Stimulated activated memory B cell treated with anti-CD40 and anti-IgM and Interleukin-4, amounts not matched to agents 10 μg/mL and 1 μg/mL and 100 μg/mL, for 72 hours (primary cell): Measurements from ENCODE around the gene CMKLR1.

Experiments
- ATAC-seq: fragments of 150-1000 bp; cut with Tn5 transposase; 2 replicates; pipeline ENCODE4 v1.10.0; 2021
- H3K27ac Mint-ChIP-seq: one replicate; pipeline ENCODE4 v1.8.0; 2022; ENCODE audit warnings: mild to moderate bottlenecking, mixed read lengths
- H3K27me3 Mint-ChIP-seq: one replicate; pipeline ENCODE4 v1.8.0; 2022; ENCODE audit warnings: mixed read lengths
- H3K36me3 Mint-ChIP-seq: one replicate; pipeline ENCODE4 v1.8.0; 2022; ENCODE audit warnings: mixed read lengths
- H3K4me1 Mint-ChIP-seq: one replicate; pipeline ENCODE4 v1.8.0; 2022; ENCODE audit warnings: mixed read lengths
- H3K4me3 Mint-ChIP-seq: one replicate; pipeline ENCODE4 v1.8.0; 2022; ENCODE audit warnings: mild to moderate bottlenecking, moderate library complexity, mixed read lengths
- H3K9me3 Mint-ChIP-seq: one replicate; pipeline ENCODE4 v1.8.0; 2022; ENCODE audit warnings: mixed read lengths

CMKLR1 gene

DNA sequence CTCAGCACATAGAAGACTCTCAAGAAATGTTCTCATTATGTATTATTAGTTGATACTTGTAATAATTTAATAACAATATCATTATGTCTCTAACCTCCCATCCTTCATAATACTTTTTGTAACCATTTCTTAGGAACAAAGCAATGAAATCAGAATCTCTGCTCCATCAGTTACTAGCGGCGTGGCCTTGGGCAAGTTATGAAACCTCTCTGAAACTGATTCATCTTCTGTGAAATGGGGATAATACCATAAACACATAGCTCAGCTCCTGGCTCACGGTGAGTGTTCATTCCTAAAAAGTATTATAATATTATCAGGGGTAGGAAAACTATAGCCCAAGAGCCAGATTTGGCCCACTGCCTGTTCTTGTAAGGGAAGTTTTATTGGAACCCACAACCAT, 11.4 kb upstream of the CMKLR1 start:
- no peaks in the 10 kb centered on the region for H3K4me1 Mint-ChIP-seq
- no peaks in the 10 kb centered on the region for H3K36me3 Mint-ChIP-seq

GRCh38 chr12:108349278-108349688, 10.2 kb upstream of the CMKLR1 start:
- Mint-ChIP-seq H3K9me3 (peaks cover 2% of the 10 kb centered on the region), H3K4me3 (no peak overlapping the region), H3K36me3 (no peaks in the 10 kb centered on the region), H3K27ac (no peak overlapping the region), H3K27me3 (peaks cover 29% of the 10 kb centered on the region), H3K4me1 (no peaks in the 10 kb centered on the region)
- ATAC-seq, result no peak

More for the DNA sequence above, 11.4 kb upstream of the CMKLR1 start:
- Mint-ChIP-seq H3K27ac (no peak overlapping the region), H3K27me3 (peaks cover 29% of the 10 kb centered on the region), H3K4me3 (no peak overlapping the region), H3K9me3 (no peaks in the 10 kb centered on the region)
- no peak for ATAC-seq

DNA sequence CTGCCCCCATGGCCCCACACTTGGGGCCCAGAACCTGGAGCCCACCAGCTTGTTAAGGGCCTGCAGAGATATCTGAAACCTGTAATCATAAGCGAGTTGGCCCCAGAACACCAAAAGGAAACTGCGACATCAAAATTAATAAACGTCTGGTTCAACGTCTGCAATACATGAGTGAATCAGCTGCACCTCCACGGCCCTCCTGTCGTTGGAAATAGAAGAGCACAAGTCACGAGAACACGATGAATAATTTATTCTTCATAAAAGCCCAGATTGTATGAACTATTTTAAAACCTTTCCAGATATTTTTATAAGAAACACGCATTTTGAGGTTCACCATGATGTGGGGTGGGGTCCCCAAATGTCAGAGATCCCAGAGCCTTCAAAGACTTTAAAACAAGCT, 9.7 kb upstream of the CMKLR1 start:
- ATAC-seq, result no peak
- H3K9me3 Mint-ChIP-seq, result peaks cover 2% of the 10 kb centered on the region
- no peaks in the 10 kb centered on the region for H3K36me3 Mint-ChIP-seq
- H3K27me3 Mint-ChIP-seq, result peaks cover 29% of the 10 kb centered on the region
- no peak overlapping the region for H3K4me3 Mint-ChIP-seq
- H3K4me1 Mint-ChIP-seq, result no peaks in the 10 kb centered on the region
- no peak overlapping the region for H3K27ac Mint-ChIP-seq

DNA sequence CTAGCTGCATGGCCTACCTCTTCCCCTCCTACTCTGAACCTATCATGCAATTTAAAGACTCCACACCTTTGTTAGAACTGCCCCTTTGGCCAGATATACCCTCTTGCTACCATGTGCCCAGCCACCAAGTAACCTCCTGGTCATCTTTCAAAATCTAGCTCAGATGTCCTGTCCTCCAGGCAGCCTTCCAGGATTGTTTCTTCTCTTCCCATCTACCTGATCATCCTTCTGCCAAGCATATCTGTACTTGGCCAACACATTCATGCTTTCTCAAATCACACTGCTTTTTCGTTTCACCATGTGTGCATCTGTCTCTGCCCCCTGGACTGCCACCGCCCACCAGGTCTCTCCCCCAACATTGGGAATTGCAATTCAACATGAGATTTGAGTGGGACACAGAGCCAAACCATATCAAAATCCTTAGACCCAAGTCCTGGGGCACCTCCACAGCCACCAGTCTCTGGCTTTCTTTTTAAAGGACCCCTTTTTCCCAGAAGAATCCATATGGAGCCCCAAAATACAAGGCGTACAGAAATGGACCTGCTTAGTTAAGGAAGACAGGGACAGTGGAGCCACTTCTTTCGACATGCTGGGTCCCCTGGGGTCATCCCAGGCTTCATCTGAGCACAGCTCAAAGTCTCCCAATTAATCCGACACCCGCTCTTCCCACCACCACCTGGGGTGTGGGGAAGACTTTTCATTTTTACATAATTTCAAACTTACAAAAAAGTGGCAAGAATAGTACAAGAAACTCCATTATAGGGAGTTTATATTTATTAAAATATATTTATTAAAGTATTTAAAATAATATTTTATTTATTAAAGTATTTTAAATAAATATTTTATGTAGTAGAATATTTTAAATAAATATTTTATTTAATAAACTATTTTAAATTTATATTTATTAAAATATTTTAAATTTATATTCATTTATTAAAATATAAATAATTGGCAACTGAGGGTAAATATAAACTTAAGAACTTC, 7.9 kb upstream of the CMKLR1 start:
- Mint-ChIP-seq H3K36me3 (no peaks in the 10 kb centered on the region), H3K27ac (no peak overlapping the region), H3K9me3 (peaks cover 2% of the 10 kb centered on the region), H3K4me3 (no peak overlapping the region), H3K27me3 (peaks cover 29% of the 10 kb centered on the region), H3K4me1 (no peaks in the 10 kb centered on the region)
- no peak for ATAC-seq

GRCh38 chr12:108345716-108346633, 6.9 kb upstream of the CMKLR1 start:
- no peak for ATAC-seq
- H3K27me3 Mint-ChIP-seq, result peaks cover 39% of the 10 kb centered on the region
- H3K27ac Mint-ChIP-seq, result no peak overlapping the region
- H3K9me3 Mint-ChIP-seq, result peaks cover 2% of the 10 kb centered on the region
- no peaks in the 10 kb centered on the region for H3K36me3 Mint-ChIP-seq
- H3K4me3 Mint-ChIP-seq, result no peak overlapping the region
- no peaks in the 10 kb centered on the region for H3K4me1 Mint-ChIP-seq

DNA sequence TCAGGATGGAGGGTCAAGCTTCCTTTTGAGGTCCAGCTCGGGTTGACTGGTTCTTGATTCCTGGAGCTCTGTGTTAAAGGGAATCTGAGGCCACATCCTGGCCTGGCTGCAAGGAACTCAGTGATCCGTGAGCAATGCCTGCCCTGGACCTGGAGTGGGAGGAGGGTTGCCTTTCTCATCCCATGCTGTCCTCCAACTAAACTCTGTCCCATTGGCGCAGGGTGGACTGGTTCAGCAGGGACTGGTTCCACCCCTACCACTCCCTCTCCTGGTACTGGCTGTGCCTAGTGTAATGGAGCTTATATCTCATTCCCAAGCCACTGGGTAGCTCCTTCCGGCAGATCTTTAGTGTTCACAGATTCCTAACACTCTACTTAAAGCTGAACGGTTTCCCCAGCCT, 3.9 kb upstream of the CMKLR1 start:
- Mint-ChIP-seq H3K4me1 (no peaks in the 10 kb centered on the region), H3K4me3 (no peak overlapping the region), H3K27ac (no peak overlapping the region), H3K36me3 (no peaks in the 10 kb centered on the region), H3K9me3 (peaks cover 2% of the 10 kb centered on the region), H3K27me3 (peaks cover 61% of the 10 kb centered on the region)
- no peak for ATAC-seq

GRCh38 chr12:108341854-108342847, 3.0 kb upstream of the CMKLR1 start:
- Mint-ChIP-seq H3K9me3 (peaks cover 2% of the 10 kb centered on the region), H3K4me3 (no peak overlapping the region), H3K36me3 (no peaks in the 10 kb centered on the region), H3K27ac (no peak overlapping the region), H3K27me3 (peaks cover 68% of the 10 kb centered on the region), H3K4me1 (no peaks in the 10 kb centered on the region)
- no peak for ATAC-seq

DNA sequence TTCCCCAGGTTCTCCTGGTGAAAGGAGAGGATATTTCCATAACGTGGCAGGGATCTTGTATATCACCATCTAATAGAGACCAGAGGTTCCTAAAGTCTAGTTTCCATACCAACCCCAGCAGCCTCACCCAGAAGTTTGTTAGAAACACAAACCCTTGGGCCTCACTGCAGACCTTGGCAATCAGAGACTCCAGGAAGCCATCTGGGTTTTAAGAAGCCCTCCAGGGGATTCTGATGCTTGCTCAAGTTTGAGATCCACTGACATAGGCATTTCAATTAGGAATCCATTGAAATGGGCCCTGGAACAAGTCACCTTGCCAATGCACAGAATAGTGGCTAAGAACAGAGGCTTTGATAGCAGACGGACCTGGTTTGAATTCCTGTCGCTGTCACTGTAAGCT, 2.2 kb upstream of the CMKLR1 start:
- Mint-ChIP-seq H3K4me1 (no peaks in the 10 kb centered on the region), H3K27me3 (peaks cover 63% of the 10 kb centered on the region), H3K4me3 (no peak overlapping the region), H3K9me3 (peaks cover 2% of the 10 kb centered on the region), H3K36me3 (no peaks in the 10 kb centered on the region), H3K27ac (no peak overlapping the region)
- ATAC-seq, result no peak

DNA sequence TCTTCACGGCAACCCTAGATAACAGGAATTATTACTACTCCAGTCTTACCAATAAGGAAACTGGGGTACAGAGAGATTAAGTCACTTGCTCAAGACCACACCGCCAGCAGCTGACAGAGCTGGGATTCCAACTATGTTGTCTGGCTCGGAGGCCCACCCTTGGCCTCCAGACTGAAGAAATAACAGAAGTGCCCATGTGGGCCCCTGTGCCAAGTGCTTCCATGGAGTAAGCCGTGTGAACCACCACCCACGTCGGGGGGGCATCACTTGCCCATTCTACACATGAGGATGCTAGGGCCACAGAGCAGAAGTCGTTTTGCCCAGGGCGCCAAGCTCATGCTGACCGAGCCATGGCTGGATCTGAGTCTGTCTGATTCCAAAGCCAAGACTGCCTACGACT, 926 bp upstream of the CMKLR1 start:
- H3K36me3 Mint-ChIP-seq, result no peaks in the 10 kb centered on the region
- no peak overlapping the region for H3K4me3 Mint-ChIP-seq
- ATAC-seq, result no peak
- H3K4me1 Mint-ChIP-seq, result no peaks in the 10 kb centered on the region
- H3K27me3 Mint-ChIP-seq, result peaks cover 63% of the 10 kb centered on the region
- peaks cover 2% of the 10 kb centered on the region for H3K9me3 Mint-ChIP-seq
- H3K27ac Mint-ChIP-seq, result no peak overlapping the region

DNA sequence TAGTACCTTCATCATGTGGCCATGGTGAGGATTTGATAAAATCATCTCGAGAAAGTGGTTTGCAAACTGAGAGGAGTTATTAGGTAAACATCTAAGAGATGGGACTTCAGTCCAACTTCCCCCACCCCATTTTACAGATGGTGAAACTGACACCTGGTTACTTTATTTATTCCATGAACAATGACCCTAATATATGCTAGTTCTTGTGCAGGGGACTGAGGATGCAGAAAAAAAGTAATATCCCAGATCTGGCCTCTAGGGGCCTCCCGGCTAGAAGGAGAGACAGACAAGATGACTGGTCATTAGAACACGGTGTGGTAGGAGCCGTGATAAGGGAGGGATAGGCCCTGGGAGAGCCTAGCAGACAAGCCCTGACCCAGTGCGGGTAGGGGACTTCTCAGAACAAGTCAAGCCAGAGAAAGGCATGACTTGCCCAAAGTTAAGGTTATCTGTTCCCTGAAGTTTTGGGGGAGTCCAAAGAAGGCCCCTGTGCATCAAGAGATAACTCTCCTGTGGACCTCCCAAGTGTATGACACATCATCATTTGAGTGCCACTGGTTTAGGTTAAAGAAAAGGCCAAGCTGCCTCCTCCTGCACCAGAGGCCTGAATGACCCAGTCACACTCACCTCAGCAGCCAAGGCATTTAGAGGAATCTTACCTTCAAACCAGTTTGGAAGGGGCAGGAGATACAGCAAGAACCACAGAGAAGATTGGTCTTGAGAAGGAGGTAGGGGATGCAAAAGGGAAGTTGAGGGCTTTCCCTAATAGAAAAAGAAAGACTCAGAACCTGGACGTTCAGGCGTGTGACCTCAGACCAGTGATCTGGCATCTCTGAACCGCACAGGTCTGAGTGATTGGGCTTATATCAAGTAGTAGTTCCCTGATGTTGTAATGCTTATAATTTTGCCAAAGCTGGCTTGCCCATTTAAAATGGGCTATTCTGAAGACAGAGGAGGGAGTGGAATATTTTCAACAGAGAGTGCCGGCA, 1.6 kb downstream of the CMKLR1 start:
- no peaks in the 10 kb centered on the region for H3K9me3 Mint-ChIP-seq
- H3K36me3 Mint-ChIP-seq, result no peaks in the 10 kb centered on the region
- H3K27ac Mint-ChIP-seq, result no peak overlapping the region
- peaks cover 7% of the 10 kb centered on the region for H3K4me1 Mint-ChIP-seq
- H3K27me3 Mint-ChIP-seq, result peaks cover 57% of the 10 kb centered on the region
- ATAC-seq, result no peak
- no peak overlapping the region for H3K4me3 Mint-ChIP-seq

DNA sequence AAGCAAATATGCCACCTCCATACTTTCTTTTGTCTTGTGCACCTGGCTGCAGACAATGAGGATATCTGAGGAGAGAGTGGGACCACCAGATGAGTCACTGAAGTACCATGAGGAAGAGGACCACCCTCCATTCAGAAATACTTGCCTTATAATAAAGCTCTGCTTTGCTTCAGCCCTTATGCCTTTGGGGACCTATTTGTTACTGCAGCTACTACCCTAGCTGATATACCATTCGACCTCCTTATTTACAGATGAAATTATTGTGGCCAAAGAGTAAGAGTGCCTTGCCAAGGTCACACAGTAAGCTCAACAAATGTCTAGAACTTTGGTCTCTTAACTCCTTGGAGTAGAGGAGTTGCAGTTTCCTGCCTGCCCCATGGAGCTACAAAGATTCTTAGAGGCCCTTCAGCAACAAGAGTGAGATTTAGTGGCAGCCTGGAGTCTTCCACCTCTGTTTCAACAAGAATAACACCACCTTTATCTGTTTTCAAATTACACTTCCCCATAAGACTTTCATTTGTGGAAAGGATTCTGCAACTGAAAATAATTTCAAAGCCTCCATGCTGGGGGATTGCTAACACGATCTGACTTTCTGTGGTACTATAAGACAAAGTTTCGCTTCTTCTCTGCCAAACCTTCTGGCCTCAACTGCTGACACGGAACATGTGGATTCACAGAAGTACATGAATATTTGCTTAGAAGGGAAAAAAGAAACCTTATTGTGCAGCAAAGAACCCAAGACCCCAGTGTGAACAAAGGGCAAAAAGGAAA, 3.6 kb downstream of the CMKLR1 start:
- Mint-ChIP-seq H3K36me3 (no peaks in the 10 kb centered on the region), H3K4me3 (no peak overlapping the region), H3K27ac (no peak overlapping the region), H3K4me1 (peaks cover 7% of the 10 kb centered on the region), H3K27me3 (peaks cover 37% of the 10 kb centered on the region), H3K9me3 (no peaks in the 10 kb centered on the region)
- peak; percentile 67 for ATAC-seq

DNA sequence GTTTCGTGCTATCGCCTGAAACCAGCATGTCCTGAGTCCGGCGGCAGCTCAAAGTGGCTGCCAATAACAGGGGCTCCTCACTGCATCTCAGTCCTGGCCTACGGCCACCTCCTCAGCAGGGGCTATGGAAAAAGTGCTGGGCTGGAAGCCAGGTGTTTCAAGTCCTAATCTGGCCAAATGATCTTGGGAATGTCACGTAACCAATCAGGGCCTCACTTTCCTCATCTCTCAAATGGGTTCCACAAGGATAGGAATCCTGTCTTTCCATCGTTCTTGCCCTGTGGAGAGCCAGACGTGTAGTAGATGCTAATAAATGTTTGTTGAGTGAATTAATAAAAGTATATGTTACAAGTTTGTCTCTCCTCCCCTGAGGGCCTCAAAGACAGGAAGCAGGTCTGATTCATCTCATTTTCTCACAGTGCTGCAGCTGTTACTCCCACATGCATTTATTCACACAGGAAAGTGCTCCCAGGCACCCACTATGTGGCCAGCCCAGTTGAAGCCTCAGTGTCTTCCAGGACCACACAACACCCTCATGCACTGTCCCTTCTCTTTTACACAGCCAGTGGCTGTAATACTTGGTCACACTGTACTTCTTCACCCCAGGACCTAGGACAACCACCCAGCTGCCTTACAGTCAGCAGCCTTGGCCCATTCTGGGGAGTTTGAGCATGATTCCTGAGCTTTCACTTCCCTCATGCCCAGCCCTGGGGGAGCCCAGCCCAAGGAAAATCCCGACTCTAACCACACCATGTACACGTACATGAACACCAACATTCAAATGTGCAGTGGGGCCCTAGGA, 5.0 kb downstream of the CMKLR1 start:
- peak; percentile 34 for ATAC-seq
- Mint-ChIP-seq H3K27ac (no peak overlapping the region), H3K27me3 (peaks cover 22% of the 10 kb centered on the region), H3K4me1 (peaks cover 7% of the 10 kb centered on the region), H3K4me3 (no peak overlapping the region), H3K36me3 (no peaks in the 10 kb centered on the region), H3K9me3 (no peaks in the 10 kb centered on the region)
